Stimulated activated CD4-positive, alpha-beta T cell treated with anti-CD3 and anti-CD28 coated beads, Interleukin-4, amount 100 ng/mL, for 48 hours (primary cell): ENCODE results near the gene NFIX.

ENCODE experiments used
- DNase-seq, 2 donors: peaks; one replicate each; pipeline ENCODE4 v3.0.0-alpha.2; 2020; ENCODE audit warnings: low read depth in 2 of 2

The NFIX gene

DNA sequence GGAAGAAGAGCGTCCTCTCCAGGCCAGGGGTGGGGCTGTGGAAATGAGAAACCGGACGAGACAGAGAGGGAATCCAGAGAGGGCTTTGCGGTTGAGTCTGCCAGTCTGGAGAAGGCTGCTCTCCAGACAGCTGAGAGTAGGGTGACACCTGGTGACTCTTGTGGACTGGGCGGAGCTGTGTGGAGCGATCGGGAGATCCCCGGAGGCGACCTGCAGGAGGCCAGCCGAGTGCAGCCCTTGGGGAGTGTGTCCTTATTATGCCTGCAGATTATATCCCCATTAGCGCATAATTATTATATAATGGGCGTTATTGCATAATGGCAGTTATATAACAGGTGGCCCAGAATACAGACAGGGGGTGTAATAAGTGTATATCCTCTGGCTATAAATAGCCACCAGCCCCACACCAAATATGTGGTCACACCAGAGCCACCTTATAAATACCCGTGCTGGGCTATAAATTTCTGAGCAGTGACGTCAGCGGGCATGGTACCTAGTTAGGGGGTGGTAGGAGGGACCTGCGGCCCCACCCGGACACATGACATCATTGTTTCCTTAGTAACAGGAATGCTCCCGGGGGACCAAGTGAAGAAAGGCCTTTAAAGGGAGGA, 41.2 kb downstream of the NFIX start:
- no peak for DNase-seq

DNA sequence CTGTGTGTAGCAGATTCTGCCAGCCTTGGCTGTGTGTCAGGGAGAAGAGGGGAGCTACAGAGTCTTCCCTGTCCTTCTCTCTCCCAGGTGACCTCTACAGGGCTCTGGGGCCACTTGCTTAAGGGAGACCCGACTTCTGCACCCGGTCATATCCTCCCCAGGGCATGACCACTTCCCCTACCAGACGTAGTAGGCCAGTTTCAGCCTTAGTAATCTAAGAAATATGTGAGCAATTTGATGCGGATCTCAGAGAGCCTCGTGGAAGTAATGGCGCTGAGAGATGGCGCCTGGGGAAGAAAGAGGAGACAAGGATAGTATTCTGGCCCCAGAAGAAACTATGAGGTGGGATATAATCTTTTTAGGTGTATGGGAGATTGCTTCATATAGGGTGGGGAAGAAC, 41.9 kb downstream of the NFIX start:
- DNase-seq, result no peak

DNA sequence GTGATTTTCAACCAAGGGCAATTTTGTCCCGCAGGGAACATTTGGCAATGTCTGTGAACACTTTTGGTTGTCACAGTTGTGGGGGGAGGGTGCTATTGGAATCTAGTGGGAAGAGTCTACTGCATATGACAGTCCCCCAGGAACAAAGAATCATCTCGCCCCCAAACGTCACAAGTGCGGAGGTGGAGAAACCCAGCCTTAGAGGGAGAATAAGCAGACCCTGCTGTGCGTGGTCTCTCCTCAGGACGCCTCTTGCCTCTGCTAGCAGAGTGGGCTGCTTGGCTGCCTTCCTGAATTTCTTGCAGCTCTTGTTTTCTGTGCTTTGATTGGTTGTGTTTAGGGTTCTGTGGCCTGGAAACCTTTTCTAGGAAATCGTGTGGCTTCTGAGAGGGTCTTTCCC, 42.5 kb downstream of the NFIX start:
- DNase-seq, result no peak

DNA sequence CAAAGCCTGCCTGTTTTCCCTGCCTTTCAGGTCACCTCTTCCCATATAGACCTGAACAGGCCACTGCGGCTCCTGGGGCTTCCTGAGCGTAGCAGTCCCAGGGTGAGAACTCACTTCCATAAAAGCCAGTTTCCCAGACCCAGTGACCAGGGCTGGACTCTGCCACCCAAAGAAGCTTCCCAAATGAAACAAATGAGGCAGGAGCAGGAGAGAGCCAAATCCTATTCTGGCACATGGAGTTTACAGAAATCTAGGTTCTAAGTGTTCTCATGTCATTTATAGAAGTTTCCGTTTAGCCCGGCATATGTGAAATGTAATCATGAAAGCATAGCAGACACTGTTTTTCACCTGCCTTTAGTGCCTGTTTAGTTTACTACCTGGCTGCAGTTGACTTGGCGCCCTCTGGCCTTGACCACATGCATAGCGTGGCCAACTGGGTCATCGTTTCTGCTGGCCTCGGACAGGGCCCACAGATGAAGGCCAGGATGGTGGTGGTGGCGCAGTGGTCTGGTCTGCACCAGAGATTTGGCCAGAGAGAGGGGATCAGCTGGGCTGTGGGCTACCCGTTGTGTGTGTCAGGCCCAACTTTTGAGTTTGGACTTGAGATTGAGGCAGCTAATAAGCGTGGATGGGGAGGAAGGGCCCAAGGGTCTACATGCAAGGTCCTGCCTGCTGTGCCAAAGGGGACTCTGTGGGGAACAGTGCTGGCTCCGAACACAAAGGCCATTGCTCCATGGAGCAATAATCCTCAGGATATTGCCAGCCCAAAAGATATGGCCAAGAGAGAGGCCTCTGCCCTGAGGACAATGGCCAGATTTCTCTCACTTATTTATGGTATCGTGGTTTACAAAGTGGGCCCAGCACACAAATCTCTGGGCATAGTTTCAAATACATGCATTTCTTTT, 43.3 kb downstream of the NFIX start:
- no peak for DNase-seq

DNA sequence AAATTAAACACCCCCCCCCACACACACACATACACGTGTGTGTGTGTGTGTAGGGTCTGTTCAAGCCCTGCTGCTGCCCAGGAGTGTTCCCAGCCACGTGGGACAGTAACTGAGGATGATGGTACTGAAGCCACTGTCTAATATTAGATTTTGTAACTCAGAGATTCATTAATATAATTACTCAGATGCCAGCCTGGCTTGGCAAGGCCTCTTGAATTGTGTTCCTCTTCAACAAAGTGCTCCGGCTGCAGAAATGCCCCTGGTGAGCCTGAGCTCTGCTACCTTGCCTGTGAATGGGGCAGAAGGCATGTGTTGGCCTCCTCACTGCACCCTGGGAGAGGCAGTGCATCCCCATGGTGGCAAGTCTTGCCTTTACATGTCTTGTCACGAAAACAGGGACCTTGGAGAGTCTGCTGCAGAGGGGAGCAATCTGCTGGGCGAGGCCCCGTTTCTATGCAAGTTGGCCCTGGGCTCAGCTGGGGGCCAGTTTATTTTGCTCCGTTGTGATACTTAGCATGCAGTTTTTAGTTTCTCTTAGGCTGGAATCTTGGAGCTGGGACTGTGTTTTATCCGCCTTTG, 44.0 kb downstream of the NFIX start:
- no peak for DNase-seq

DNA sequence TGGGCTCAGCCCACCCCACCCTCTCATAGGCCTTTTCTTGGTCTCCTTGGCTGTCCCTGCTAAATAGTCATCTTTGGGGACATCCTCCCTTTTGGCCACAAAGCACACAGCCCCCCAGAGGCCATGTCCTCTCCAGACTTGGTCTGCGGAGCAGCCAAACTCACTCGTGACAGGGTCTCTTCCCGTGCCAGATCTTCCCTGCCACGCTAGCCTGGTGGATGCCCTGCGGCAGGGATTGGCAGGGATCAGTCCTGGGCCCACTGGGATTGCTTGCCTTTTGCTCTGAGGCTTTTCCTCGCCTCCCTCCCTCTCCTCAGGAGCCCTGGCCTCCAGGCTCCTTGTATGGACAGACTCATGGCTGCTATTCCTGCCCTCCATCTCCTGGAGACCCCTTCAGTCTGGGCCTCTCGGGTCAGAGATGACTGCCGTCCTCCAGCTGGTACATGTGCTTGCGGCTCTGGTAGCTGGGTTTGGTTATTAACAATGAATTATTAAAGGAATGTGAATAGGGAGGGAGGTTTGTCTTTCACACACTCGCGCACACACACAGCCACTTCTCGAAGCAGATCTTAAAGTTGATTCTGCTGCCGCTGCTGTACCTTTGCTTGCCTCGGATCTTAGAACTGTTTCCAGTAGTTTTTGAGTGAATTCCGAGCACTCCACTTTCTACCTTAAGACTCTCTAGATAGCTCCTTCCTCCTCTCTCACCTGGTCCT, 45.1 kb downstream of the NFIX start:
- no peak for DNase-seq

DNA sequence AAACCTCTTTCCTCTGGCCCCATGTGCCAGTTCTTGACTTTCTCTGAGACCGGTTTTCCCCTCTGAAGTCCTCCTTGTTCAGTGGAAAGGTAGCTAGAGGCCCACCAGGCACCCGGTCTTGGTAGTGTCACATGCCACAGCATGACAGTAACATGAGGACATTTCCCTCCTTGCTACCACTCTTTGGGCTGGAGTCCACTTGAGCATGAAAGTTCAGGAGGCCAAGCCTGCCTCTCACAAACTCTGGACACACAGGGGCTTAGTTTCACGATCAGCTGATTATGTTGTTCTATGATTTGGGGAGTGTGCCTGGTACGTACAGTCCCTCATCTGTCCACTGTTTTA, 45.6 kb downstream of the NFIX start:
- DNase-seq, result no peak

DNA sequence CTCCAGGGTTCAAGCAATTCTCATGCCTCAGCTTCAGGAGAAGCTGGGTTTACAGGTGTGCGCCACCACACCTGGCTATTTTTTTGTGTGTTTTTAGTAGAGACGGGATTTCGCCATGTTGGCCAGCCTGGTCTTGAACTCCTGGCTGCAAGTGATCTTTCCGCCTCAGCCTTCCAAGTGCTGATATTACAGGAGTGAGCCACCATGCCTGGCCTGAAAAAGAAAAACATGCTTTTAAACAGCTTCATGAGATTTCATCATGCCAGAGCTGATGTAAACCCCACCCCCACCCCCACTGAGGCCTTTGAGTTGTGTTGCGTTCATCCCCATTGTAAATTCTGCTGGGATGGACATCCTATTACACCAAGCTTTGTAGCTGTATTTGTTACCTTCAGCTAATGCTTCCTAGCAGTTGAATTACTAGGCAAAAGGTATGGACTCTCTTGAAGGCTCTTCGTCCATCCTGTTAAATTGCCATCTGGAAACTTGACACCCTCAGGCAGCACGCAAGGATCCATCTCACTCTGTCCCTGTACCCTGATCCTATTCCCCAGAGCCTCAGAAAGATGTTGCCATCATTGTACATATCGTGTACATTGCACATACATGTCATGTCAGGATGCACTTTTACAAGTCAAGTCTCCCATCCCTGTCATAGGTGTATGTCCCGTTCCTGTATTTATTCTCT, 47.3 kb downstream of the NFIX start:
- no peak for DNase-seq

DNA sequence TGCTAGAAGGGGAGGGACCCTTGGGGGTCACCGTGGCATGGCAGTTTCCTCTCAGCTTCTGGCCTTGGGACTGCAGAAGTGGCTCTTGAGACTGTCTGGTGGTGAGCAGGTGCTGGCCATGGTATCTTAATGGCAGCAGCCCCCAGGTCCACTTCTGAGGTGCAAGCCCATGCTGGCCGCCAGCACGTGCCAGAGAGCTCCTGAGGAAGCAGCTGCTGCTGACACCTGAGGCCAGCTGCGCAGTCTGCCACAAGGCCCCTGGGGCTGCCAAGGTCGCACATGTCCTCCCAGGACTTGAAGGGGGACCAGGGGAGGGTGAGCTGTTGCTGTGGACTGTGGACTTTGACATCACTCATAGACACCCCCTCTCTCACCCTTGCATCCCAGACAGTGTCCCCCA, 48.0 kb downstream of the NFIX start:
- no peak for DNase-seq

DNA sequence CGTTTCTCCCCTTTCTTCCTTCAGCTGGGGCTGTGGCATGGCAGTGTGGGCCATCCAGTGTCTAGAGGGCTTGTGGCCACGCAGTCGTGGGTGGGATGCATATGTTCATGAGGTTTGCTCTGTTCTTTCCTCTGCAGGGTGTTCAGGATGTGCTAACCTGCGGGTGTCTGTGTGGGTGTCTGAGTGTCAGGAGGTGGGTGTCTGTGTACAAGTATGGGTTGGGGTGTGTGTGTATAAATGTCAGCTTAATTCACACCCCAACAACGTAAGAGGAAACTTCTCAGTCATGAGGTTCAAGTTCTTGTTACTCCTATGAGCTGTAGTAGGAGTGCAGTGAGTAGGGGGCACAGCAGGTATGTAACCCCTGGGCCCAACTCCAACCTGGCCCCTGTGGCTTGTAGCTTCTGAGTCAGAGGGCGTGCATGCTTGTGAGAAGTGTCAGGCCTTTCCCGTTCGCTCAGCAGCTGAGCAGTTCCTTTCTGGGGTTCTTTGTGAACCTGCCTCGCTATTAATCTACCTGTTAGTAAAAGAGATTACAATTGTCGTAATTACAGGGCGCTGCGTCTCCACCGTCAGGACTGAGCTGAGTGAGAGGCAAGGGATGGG, 49.1 kb downstream of the NFIX start:
- DNase-seq, result no peak

DNA sequence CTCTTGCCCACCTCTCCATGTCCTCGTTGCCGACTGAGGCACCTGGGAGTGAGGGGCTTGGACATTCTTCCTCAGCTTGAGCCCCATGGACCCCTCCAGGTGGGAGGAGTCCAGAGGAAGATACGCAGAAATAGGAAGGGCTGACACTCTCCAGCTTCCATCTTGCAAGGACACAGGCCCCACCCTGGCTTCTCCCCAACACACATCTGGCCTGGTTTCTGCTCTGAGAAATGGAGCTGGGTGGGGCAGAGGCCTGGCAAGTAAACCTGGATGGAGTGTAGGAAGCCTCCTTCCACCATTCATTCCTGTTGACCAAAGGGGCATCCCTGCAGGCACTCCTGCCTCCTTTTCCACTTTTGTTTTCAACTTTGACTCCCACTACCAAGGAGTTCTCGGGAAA, 50.5 kb downstream of the NFIX start:
- DNase-seq, result no peak

DNA sequence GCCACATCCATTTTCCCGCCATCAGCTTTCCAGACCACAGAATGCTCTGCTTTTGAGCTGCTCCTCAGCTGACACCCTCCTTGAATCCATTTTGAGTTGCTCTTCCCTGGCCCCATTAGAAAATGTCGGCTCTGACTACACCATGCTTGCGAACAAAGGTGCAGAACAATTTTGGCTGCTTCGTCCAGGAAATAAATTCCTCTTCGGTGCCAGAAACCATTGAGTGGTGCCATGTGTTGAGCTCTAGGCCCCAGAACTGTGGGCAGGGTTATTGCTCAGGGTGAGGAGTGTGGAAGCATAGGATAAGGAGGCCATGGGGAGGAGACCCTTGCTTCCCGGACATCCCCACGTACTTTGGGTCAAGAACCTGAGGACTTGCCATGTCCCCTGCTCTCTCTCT, 52.1 kb downstream of the NFIX start:
- DNase-seq, result no peak

DNA sequence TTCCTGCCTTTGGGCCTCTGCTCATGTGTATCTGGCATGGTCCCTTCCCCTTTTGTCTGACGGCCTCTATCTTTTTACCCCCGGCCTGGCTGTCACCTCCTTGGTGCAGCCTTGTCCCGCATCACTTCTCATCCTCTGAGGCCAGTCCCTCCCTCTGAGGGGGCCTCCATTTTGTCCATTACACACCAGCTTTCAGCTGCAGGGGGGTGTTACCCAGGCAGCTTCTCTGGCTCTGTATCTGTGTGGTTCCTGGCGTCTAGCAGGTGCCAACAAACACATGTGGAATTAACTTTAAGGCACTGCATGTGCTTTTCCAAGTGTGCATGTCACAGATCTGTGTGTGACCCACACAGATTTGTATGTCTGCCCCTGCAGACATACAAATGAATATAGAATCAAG, 55.0 kb downstream of the NFIX start:
- no peak for DNase-seq

DNA sequence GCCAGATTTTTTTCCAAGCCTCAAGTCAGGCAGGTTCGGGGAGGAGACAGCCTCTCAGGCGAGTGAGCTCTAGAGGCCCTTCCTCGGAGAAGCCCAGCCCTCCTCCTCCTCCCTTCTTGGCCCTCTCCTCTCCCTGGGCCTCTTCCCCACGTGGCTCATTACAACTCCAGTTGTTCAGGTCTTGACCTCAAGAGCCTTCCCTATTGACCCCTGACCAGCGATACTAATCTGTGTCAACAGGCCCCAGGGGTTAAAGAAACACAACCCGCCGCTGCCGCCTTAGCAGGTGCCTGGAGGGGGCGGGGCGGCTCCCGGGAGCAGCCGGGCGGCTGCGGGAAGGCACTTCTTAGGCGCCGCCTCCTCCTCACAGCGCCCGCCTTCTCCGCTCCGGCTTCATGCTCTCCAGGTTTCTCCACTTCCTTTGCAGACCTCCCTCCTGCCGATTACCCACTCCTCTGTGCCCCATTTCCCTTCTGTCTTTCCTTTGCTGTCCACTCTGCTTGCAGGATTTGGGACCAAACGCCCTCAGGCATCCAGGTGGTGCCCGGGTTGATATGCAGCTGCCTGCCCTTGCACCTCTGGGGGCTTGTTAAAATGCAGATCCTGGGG, 56.4 kb downstream of the NFIX start:
- DNase-seq, result peak; percentile 18 to 24

DNA sequence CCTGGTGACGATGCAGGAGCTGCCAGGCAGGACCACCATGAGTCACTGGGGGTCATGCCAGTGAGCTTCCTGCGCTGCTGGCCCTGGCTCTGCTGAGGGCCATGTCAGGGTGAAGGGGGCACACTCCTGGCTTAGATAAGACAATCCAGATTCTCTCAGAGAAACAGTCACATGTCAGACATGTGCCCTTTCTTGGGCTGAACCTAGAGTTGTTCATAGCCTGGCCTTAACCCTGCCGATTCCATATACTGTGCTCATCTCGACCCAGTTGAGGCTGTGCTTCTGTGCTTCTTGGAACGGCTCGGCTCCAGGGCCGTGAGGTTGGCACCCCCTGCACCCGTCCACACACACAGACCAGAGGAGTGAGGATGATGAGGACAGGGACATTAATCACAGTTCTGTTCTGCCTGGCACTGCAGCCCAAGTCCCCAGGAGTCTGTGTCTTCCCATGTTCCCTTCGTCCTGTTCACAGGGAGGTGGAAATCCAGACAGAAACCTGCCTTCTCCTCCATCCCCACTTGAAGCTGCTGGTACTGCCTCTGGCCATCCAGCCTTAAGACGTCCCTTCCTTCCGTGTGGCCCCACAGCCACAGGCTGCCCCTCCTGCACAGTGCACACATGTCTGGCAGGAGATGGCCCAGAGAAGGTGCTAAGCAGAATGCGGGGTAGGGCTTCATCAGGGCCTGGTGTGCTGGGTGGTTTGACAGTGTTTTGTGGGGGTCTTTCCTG, 57.3 kb downstream of the NFIX start:
- no peak for DNase-seq

DNA sequence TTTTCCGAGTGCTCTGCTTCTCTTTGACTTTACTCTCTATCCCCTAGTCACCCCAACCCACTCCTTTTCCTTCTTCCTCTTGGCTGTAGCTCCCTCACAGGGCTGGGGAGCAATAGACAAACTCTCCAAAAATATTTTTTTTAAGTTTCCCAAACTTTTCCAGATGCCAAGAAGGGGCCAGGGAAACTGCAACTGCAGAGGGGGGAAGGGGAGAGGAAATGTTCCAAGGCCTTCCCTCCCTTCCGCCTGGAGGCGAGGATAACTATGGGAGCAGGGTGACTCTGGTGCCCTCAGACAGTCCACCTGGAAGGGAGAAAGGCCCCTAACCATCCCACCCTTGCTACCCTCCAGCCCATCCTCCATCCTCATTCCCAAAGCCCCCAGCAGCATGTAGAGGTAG, 58.0 kb downstream of the NFIX start:
- no peak for DNase-seq

DNA sequence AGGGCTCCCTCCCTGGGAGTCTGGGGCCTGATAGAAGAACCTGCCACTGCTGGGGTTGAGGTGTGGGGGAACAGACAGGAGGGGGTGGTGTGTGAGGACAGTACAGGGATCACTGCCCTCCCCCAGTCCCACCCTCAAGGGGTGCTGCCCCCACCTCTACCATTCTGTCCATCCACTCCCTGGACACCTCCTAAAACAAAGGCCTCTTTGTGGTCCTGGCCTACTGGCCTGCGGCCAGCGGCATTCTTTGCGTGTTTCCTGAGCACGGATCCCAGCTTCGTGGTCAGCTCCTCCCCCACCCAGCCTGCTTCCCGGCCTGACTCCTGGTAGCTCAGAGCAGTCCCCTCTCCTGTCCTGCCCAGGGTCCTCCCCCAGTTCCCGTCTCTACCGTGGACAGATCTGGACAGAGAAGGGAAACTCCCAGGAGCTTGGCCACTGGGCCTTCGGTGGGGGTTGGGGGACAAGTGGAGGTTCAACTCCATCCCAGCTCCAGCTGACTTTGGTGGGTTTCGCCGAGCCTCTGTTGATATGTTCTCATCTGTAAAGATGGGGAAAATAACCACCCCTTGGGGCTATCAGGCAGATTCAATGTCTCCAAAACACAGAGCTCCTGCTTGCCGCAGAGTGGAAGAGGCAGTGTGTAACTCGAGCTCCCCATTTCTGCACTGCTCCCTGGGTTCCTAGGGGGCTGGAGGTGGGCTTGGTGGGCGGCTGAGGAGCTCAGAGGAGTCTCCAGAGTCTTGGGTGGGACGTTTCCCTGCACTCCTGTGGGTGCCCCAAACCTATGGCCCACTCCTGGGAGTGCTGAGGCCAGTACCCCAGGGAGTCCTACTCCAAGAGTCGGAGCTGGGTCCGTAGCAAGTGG, 58.7 kb downstream of the NFIX start:
- DNase-seq, result no peak

DNA sequence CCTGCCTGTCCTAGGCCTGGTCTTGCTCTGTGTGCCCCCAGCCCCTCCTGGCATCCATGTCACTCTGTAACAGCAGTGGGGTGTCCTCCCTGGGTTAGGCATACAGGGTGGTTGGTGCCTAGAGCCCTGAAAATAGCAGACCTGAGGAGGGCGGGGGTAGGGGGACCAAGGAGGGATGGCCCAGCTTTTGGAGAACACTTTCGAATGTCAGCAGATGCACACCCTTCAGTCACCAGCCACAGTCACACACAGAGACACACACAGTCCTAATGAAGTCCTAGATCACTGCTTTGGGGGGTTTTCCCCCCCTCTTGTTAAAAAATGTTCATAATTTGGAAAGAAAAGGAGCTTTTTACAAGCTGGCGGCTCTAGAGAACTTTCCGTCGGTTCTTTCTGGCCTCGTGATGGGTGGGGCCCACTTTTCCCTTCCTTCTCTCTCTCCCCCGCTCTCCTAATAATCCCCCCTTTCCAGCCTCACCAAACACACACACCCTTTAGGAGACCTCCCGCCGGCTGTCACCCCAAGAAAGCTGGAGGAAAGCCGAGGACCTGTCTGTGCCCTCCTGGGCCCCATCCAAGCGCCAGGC, 59.4 kb downstream of the NFIX start:
- DNase-seq, result no peak
